Vagina (tissue), 2 donors: ENCODE results near the gene CIBAR2.

ENCODE experiments used
- POLR2A ChIP-seq, 2 donors: fragments of 450-650 bp; IDR thresholded peaks; one replicate each; pipeline ENCODE4 v1.6.1; 2017; ENCODE audit warnings: antibody characterized with exemption in 2 of 2, mild to moderate bottlenecking in 2 of 2, moderate library complexity in 2 of 2
- POLR2AphosphoS5 ChIP-seq, 2 donors: sonication (generic); formaldehyde crosslinking; IDR thresholded peaks; one replicate each; pipeline ENCODE4 v1.9.0; 2017; ENCODE audit warnings: antibody characterized with exemption in 2 of 2, mild to moderate bottlenecking in 2 of 2, low read depth in 1 of 2; ENCODE audit not compliant: insufficient read depth in 1 of 2
- TF ChIP-seq, protein P1 (sequence below), 3 experiments: fragments of 450-650 bp in 2 of 3; fragments of 200-600 bp in 1 of 3; sonication (generic) in 1 of 3; IDR thresholded peaks; one replicate each; pipeline ENCODE4 v1.5.1; 2017 to 2019; ENCODE audit warnings: antibody characterized with exemption in 3 of 3, mild to moderate bottlenecking in 2 of 3, moderate library complexity in 2 of 3

GRCh38 chr16:85051683-85052082 is 60.6 kb downstream of the CIBAR2 start:
- TF ChIP-seq, protein P1, sequence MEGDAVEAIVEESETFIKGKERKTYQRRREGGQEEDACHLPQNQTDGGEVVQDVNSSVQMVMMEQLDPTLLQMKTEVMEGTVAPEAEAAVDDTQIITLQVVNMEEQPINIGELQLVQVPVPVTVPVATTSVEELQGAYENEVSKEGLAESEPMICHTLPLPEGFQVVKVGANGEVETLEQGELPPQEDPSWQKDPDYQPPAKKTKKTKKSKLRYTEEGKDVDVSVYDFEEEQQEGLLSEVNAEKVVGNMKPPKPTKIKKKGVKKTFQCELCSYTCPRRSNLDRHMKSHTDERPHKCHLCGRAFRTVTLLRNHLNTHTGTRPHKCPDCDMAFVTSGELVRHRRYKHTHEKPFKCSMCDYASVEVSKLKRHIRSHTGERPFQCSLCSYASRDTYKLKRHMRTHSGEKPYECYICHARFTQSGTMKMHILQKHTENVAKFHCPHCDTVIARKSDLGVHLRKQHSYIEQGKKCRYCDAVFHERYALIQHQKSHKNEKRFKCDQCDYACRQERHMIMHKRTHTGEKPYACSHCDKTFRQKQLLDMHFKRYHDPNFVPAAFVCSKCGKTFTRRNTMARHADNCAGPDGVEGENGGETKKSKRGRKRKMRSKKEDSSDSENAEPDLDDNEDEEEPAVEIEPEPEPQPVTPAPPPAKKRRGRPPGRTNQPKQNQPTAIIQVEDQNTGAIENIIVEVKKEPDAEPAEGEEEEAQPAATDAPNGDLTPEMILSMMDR (IDR thresholded peaks at IDR 0.05) = no peak
- no peak for TF ChIP-seq POLR2AphosphoS5 (IDR thresholded peaks at IDR 0.05; ENCODE audit: insufficient read depth in 1 of 2, low read depth in 1 of 2)
- no peak for TF ChIP-seq POLR2A (IDR thresholded peaks at IDR 0.05)
